ENCODE measurements around the gene AHCYL2. TPM values are rescaled to one million over a fixed set of nuclear protein-coding genes. Genes with fewer than 3 reads are reported as not detected.

Gene AHCYL2
- total and polyA plus RNA-seq, 4 donors: 2.0 to 10.0 (median 3.6) TPM

DNA sequence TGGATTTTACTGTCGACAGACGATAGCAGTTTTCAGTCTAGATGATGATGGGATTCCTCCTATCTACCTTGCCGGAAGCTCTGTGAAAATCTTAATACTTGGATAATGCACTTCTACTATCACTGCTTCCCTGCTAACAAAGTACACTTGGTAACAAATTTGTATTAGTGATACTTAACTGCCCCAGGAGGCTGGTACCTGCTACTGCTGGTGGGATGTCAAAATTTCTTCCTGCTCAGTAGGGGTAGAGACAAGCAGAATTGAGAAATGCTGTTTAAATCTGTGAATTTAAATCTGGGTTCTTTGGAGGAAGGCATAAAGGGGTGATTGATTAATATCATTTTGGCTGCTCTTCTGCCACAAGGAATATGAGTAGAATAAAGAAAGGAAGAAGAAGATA, 109.6 kb downstream of the AHCYL2 start:
- Histone ChIP-seq H3K4me1 (ENCODE audit: control insufficient read depth in 4 of 4, insufficient read depth in 4 of 4, low read length in 3 of 4) (peaks cover 0 to 2% (median 0%) of the 10 kb centered on the region in 4 donors), H3K4me3 (ENCODE audit: low read depth in 1 of 3, low read length in 3 of 3) (no peak overlapping the region), H3K27ac (ENCODE audit: low read depth in 1 of 2, low read length in 2 of 2) (no peak overlapping the region), H3K36me3 (ENCODE audit: control insufficient read depth in 4 of 4, insufficient read depth in 3 of 4, low read depth in 1 of 4, low read length in 3 of 4) (no peaks in the 10 kb centered on the region), H3K27me3 (ENCODE audit: control insufficient read depth in 4 of 4, insufficient read depth in 4 of 4, low read length in 3 of 4) (no peaks in the 10 kb centered on the region), H3K9me3 (ENCODE audit: control insufficient read depth in 4 of 4, low read length in 3 of 4) (no peaks in the 10 kb centered on the region), H3K9ac (ENCODE audit: low read depth in 1 of 2, low read length in 2 of 2) (no peak overlapping the region)
- 98% methylated on average over 3 of the region's 3 CpGs for WGBS
- TF ChIP-seq RXRA (IDR thresholded peaks at IDR 0.05) (no peak), HNF4G (IDR thresholded peaks at IDR 0.05) (no peak), TAF1 (conservative IDR thresholded peaks at IDR 0.05) (no peak), FOXA1 (IDR thresholded peaks at IDR 0.05) (no peak), FOXA2 (IDR thresholded peaks at IDR 0.05) (no peak), GABPA (IDR thresholded peaks at IDR 0.05 in 1 of 2, conservative IDR thresholded peaks at IDR 0.05 in 1 of 2) (no peak), REST (IDR thresholded peaks at IDR 0.05) (no peak), RAD21 (IDR thresholded peaks at IDR 0.05) (no peak), YY1 (IDR thresholded peaks at IDR 0.05) (no peak), JUND (IDR thresholded peaks at IDR 0.05) (no peak), EGR1 (IDR thresholded peaks at IDR 0.05; ENCODE audit: low read depth in 2 of 2) (no peak), SP1 (IDR thresholded peaks at IDR 0.05) (no peak), HNF4A (conservative IDR thresholded peaks at IDR 0.05) (no peak), ATF3 (IDR thresholded peaks at IDR 0.05) (no peak)
- TF ChIP-seq, protein P1, sequence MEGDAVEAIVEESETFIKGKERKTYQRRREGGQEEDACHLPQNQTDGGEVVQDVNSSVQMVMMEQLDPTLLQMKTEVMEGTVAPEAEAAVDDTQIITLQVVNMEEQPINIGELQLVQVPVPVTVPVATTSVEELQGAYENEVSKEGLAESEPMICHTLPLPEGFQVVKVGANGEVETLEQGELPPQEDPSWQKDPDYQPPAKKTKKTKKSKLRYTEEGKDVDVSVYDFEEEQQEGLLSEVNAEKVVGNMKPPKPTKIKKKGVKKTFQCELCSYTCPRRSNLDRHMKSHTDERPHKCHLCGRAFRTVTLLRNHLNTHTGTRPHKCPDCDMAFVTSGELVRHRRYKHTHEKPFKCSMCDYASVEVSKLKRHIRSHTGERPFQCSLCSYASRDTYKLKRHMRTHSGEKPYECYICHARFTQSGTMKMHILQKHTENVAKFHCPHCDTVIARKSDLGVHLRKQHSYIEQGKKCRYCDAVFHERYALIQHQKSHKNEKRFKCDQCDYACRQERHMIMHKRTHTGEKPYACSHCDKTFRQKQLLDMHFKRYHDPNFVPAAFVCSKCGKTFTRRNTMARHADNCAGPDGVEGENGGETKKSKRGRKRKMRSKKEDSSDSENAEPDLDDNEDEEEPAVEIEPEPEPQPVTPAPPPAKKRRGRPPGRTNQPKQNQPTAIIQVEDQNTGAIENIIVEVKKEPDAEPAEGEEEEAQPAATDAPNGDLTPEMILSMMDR (IDR thresholded peaks at IDR 0.05; ENCODE audit: low read depth, low read length, missing input control): no peak
- TF ChIP-seq, protein P2, sequence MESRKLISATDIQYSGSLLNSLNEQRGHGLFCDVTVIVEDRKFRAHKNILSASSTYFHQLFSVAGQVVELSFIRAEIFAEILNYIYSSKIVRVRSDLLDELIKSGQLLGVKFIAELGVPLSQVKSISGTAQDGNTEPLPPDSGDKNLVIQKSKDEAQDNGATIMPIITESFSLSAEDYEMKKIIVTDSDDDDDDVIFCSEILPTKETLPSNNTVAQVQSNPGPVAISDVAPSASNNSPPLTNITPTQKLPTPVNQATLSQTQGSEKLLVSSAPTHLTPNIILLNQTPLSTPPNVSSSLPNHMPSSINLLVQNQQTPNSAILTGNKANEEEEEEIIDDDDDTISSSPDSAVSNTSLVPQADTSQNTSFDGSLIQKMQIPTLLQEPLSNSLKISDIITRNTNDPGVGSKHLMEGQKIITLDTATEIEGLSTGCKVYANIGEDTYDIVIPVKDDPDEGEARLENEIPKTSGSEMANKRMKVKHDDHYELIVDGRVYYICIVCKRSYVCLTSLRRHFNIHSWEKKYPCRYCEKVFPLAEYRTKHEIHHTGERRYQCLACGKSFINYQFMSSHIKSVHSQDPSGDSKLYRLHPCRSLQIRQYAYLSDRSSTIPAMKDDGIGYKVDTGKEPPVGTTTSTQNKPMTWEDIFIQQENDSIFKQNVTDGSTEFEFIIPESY (IDR thresholded peaks at IDR 0.05): no peak
- DNase-seq (ENCODE audit: low spot score): no peak

- no peak overlapping the region for H3K4me3 ChIP-seq (ENCODE audit: low read depth in 1 of 3, low read length in 3 of 3)
- H3K36me3 ChIP-seq (ENCODE audit: control insufficient read depth in 4 of 4, insufficient read depth in 3 of 4, low read depth in 1 of 4, low read length in 3 of 4): no peaks in the 10 kb centered on the region
- H3K9ac ChIP-seq (ENCODE audit: low read depth in 1 of 2, low read length in 2 of 2): no peak overlapping the region
- H3K27me3 ChIP-seq (ENCODE audit: control insufficient read depth in 4 of 4, insufficient read depth in 4 of 4, low read length in 3 of 4): no peaks in the 10 kb centered on the region
- 97% methylated on average over 2 of the region's 2 CpGs for WGBS
- no peak overlapping the region for H3K27ac ChIP-seq (ENCODE audit: low read depth in 1 of 2, low read length in 2 of 2)
- no peaks in the 10 kb centered on the region for H3K9me3 ChIP-seq (ENCODE audit: control insufficient read depth in 4 of 4, low read length in 3 of 4)
- DNase-seq (ENCODE audit: low spot score): no peak
- peaks cover 0 to 2% (median 0%) of the 10 kb centered on the region in 4 donors for H3K4me1 ChIP-seq (ENCODE audit: control insufficient read depth in 4 of 4, insufficient read depth in 4 of 4, low read length in 3 of 4)
- TF ChIP-seq TAF1 (conservative IDR thresholded peaks at IDR 0.05) (no peak), JUND (IDR thresholded peaks at IDR 0.05) (no peak), FOXA1 (IDR thresholded peaks at IDR 0.05) (no peak), RAD21 (IDR thresholded peaks at IDR 0.05) (no peak), FOXA2 (IDR thresholded peaks at IDR 0.05) (no peak), SP1 (IDR thresholded peaks at IDR 0.05) (no peak), NR2F2 (IDR thresholded peaks at IDR 0.05) (no peak), YY1 (IDR thresholded peaks at IDR 0.05) (no peak), RXRA (IDR thresholded peaks at IDR 0.05) (no peak), GABPA (IDR thresholded peaks at IDR 0.05 in 1 of 2, conservative IDR thresholded peaks at IDR 0.05 in 1 of 2) (no peak)
- TF ChIP-seq, protein P3, sequence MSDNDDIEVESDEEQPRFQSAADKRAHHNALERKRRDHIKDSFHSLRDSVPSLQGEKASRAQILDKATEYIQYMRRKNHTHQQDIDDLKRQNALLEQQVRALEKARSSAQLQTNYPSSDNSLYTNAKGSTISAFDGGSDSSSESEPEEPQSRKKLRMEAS (IDR thresholded peaks at IDR 0.05): no peak
- TF ChIP-seq, protein P2 (IDR thresholded peaks at IDR 0.05): no peak
- TF ChIP-seq, protein P1 (IDR thresholded peaks at IDR 0.05; ENCODE audit: low read depth, low read length, missing input control): no peak
These were observed 113.6 kb downstream of the AHCYL2 start for GRCh38 chr7:129338450-129338849.
